Posterior cingulate gyrus (tissue), 11 donors: ENCODE data around the gene TSPAN18.

Source experiments
- DNase-seq, 10 donors: peaks; one replicate each; pipeline versions ENCODE4 v3.0.0 to v3.0.0-alpha.2; 2020 to 2021; ENCODE audit warnings: mixed read lengths in 3 of 10
- intact Hi-C: fragments of 100-400 bp; cut with DNase I; formaldehyde crosslinking; loops from one replicate; pipeline ENCODE4 v1.15.1; 2023

TSPAN18 gene

DNA sequence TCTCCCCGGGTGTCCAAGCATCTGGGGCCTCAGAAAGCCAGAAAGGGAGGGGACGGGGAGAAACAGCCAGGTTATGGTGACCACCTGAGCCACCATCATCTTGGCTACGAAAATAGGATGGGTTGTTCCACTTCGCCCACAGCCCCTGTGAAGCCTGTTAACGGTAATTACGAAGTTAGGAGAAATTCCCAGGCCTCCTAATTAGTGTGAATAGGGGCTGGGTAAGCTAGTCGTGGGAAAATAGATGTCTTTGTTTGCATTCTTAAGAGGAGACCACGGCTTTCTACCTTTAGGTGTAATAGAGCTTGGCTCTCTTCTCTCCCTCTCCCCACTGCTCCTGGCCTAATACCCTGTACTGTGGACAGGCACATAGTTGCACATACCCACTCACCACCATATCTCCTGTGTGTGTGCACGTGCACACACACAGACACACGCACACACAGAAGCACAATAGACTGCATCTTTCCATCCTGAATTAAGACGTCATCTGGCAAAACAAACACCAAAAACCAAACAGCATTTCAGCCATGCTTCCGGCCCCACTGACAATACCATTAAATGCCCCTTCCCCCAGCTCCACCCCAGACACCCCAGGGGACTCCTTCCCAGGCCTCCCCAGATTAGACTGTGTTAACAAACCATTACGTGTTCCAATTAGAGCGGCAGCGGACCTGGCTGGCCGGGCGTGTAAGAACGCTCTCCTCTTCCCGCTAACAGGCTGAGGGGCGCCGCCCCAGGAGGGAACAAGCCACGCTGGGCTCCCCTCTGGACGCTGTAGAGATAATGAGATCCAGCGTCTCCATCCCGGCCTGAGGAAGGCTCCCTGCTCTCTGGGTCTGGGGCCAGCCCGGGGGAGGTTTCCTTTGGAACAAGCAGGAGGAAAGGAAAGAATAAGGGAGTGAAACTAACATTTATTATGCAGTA lies 151.1 kb downstream of the TSPAN18 start:
- intact Hi-C loops: no loop called here
- DNase-seq: peak in 1 of 10 donors; percentile 71

DNA sequence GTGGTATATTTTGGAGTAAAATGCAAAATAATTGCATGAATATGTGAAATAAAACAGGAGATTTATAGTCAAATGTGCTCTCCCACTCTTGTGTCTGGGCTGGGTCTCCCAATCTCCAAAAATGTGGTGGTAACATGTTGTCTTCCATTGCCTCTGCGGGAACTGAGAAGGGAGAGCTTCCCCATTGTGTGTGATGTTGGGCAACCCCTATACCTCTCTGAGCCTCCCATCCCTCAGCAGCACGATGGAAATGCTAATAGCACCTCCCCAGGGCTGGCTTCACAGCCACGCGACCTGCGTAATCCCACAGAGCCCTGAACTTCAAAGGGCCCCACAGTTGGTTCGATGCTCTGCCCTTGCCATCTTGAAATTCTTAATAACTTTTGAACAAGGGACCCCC lies 151.9 kb downstream of the TSPAN18 start:
- intact Hi-C loops: no loop called here
- DNase-seq: peak in 1 of 10 donors; percentile 23

DNA sequence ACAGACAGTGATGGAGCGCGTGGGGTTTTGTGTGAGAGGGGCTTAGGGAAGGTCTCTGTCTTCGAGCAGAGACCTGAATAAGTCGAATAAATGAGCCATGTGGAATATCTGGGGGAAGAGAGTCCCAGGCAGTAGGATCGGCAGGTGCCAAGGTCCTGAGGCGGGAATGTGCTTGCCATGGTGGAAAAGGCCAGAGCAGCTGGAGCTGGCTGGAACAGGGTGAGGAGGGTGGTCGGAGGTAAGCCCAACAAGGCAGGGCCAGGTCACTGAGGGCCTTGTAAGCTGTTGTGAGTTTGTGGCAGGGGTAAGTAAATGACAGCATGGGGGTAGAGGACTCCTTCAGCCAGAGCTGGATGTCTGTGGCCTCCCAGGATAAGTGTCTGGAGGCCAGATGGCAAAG lies 152.7 kb downstream of the TSPAN18 start:
- DNase-seq: peak in 1 of 10 donors; percentile 55
- intact Hi-C loops: no loop called here

DNA sequence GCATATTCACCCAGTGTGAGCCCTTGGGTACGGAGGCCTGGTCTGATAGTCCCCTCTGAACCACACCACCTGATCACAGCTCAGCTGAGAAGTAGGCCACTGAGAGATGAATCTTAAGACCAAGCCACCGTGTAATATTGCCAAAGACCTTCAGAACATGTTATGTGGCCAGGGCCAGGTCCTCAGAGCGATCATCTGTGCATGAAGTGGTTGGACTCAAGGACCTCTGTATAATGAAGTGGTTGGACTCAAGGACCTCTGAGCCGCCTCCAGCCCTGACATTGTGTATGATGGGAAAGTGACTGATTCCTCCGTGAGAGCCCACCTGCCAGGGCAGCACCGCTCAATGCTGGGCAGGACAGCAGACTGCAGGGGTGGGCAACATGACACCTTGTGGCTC lies 153.7 kb downstream of the TSPAN18 start:
- no peak for DNase-seq
- intact Hi-C loops: no loop called here

DNA sequence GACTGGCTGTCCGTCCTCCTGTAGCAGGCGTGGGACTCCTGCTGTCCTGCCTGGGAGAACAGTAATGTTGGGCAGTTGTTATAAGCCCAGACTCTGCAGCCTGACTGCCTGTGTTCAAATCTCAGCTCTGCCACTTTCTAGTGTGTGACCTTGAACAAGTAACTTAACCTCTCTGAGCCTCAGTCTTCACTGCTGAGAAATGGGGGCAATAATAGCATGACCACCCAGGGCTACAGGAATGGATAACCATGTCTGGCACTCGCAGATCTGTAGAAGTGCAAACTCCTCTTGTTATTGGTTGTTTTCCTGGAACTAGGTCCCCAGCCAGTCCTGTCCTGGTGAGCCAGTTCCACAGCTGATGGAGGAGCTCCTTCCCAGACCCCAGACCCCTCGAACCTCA lies 154.2 kb downstream of the TSPAN18 start:
- DNase-seq: no peak
- intact Hi-C loops: no loop called here

DNA sequence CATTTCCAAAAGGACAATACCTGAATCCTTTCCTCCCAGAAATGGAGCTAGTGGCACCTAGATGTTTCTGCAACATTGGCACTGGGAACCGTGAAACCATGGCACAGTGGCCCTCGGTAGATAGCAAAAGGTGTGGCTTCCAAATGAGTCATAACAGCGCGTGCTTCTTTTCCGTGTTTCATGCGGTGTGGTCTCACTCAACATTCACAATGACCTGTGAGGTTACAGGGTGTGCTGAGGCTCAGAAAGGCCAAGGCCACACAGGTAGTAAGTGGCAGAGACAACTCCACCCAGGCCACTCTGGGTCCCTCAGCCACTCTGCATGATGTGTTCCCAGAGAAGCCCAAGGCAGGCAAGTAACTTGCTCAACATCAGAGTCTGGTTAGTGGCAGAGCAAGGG lies 156.5 kb downstream of the TSPAN18 start:
- DNase-seq: no peak
- intact Hi-C loops: no loop called here

DNA sequence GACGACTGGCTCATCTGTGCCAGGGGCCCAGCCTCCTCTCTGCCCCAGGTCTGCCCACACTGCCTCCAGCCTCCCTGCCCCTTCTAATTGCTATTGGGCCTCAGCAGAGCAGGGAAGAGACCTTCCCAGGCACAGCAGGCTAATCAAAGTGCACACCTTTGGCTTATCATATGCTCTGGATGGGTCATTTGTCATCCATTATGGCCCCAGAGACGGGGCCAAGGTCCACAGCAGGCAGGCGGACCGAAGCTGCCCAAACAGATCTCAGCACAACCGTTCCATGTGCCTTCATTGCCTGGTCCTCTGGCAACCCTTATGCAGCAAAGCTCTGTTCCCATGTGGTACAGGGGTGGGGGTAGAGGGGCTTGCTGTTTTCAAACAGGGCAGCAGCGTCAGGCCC lies 157.3 kb downstream of the TSPAN18 start:
- DNase-seq: no peak
- intact Hi-C loops: no loop called here

DNA sequence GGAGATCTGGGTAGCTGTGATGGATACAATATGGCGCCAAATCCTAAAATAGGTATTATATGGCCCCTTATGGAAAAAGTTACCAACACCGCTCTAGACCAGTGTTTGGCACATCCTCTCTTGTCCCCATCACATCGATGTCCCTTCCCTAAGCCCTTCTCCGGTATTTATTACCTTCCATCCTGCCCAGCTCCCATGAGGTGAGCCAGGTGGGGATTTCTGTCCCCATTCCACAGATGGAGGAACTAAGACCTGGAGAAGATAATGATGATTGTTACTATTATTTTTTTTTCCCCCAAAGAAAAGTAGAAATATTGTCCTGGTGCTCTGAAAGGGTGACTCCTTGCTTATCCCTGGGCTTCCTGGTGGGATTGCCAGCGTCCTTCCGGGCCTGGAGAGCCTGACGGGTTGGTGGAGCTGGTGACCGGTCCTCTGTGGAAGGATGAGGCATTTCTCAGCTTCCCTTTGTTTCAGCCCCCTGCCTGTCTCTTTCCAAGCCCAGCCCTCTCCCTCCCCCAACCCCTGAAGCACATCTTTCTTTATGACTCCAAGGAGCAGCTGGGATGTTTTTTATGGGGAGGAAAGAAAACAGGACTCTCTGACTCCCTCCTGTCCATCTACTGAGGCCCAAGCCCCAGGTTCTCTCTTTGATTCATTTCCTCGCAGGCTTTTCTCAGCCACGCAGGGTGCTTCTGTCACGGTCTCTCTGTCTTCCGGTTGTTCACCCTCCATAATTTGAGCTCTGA lies 158.5 kb downstream of the TSPAN18 start:
- intact Hi-C loops: no loop called here
- DNase-seq: no peak

DNA sequence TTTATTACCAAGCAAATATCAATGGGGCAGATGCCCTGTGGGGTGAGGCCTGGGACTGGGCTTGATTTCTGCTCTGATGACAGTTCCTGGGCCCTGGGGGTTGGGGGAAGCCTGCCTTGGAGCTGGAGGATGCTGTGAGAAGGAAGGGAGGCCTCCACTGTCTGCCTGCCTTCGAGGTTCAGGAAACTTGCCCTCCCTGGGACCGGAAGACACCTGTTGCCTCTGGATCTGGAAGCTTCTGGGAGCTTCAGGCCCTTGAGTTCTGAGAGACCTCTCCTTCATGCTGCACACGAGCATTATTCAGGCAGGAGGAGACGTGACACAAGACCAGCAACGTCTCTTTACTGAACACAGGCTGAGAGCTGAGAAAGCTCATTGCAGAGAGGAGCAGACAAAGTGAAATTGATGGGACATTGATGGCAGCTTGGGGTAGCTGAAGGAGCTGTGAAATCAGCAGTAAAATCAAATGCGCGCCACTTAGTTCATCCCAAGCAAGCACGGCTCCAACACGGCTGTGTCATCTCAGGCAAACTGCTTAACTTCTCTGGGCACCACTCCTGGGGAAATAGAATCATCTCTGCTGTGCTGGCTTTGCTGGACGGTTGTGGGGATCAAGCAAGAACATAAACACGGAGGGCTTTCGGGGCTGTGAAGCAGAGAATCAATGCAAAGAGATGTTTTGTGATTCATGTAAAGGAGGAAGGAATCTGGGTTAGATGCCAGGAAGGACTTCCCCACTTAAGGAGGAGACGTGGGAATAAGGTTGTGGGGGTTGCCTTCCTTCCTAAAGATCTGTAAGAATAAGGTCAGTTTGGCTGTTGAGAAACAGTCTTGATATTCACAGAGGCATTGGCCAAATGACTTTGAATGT lies 159.4 kb downstream of the TSPAN18 start:
- intact Hi-C loops: no loop called here
- DNase-seq: no peak

DNA sequence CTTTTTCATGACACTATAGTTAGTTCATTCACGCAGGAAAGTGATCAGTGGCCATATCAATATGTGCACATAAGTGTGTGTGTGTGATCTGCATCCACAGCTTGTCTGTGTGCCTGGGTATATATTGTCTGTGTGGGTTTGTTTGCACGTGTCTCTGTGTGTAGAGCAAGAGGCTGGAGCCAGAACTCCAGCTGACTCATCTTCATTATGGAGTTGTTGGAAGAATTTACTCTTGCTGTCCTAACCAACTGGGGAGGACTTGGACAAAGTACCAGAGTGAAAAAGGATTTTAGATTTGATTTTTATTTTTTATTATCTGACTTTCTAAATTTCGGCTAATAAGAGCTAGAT lies 160.0 kb downstream of the TSPAN18 start:
- intact Hi-C loops: no loop called here
- no peak for DNase-seq

DNA sequence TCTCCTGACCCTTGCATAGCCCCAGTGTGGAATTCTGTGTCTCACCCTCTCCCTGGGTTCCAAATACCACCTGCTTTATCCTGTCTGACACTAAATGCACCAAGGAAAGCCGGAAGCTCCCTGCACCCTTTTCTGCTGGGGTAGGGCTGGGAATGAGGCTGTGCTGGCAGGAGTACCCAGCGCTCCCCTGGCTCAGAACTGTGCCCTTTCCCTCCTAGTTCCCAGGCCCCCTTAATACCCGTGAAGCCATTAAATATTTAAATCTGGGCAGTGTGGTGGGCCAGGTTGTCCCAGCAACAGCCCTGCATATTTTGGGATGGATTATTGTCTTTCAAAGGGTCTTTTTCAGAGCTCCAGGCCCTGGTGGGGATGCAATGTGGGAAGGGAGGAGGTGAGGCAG lies 160.9 kb downstream of the TSPAN18 start:
- DNase-seq: no peak
- intact Hi-C loops: no loop called here

DNA sequence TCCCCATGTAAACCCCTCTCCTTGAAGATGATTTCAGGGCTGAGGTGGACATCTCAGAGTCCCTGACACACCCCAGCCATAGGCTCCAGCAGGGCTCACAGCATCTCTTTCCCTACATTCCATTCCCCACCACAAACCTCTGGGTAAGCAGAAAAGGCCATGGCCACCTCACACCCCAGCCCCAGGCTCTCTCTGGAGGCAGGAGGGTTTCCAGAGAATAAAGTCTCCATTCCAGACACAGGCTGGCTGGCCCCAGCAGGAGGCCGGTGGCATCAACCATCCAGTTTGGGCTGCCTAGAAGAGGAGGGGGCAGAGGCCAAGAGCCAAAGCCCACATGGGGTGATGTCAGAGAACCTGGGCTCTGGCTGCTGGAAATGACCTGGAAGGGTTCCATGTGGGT lies 162.5 kb downstream of the TSPAN18 start:
- intact Hi-C loops: no loop called here
- peak in 1 of 10 donors; percentile 39 for DNase-seq

DNA sequence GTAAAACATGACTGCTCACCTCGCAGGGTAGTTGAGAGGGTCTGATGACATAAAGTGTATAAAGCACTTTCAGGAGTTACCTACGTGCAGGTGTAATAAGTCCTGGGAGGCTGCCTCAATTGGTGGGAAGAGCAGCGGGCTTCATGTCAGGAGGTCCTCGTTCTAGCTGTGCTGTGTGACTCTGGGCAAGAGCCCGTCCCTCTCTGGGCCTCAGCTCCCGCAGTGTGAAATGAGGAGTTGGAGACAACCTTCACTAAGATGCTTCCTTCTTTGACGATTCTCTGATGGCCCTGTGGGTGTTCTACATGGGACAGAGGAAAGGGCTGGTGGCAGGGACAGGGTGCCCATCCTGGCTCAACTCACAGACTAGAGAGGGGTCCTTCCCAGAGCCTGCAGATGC lies 166.1 kb downstream of the TSPAN18 start:
- DNase-seq: no peak
- intact Hi-C loops: loop anchor here (5.0 kb wide), 1 partner anchor 166 kb away; the partner anchor contains the start of gene TSPAN18

DNA sequence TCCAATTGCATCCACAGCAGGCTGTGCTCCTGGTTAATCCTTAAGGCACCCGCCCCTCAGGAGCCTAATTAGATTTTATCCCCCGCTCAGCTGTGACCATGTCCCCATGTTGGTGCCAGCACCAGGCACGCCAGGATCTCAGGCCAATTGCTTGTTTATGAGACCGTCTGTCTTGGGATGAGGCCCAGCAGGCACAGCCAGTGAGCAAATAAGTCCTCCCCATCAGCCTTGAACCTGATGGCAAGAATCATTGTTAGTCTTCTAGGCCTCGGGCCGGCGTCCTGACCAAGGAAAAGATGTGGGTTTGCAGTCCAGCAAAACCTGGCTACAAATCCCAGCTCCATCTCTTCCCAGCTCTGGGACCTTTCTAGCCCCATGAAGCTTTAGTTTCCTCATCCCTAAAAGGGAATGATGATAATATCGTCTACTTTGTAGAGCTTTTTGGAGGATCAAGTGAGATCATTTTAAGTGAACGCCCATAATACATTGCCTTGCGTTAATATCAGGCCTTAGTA lies 166.6 kb downstream of the TSPAN18 start:
- intact Hi-C loops: loop anchor here (5.0 kb wide), 1 partner anchor 166 kb away; the partner anchor contains the start of gene TSPAN18
- peak in 9 of 10 donors; percentile 11 to 88 (median 47) for DNase-seq

DNA sequence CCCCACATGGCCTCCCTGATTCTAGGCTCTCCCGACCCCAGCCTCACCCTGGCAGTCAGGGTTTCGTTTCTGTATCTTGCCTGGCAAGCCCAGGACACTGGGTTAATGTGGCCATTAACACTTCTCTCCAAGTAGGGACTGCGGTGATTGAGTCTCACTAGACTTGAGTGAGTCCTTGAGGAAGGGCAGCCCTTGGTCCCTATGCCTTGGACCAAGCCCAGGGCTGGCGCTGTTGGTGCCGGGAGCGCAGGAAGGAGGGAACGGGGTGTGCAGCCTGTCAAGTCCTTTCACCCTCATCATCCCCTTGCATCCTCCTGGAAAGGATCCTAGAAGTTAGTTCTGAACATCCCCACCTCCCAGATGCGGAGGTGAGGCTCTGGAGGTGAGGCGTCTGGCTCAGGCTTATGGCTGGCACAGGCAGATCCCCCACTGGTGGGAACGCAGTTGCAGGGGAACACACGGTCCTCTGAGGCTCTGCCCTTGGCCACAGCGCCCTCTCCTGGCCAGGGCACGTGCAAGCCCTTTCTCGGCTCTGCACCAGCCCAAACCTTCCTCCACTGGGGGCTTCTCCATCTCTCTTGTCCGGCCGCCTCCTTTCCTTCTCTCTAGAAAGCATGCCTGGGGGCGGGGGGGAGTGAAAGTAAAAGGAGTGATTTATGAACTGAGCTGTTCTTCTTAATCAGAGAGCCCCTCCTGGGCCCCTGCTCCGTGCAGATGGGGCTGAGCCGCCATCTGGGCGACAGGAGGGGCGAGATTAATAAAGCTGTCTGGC lies 167.3 kb downstream of the TSPAN18 start:
- peak in 9 of 10 donors; percentile 40 to 96 (median 70) for DNase-seq
- intact Hi-C loops: loop anchor here (1.0 to 5.0 kb wide), 2 partner anchors 167 to 273 kb away; partner anchors contain the start of gene TSPAN18

DNA sequence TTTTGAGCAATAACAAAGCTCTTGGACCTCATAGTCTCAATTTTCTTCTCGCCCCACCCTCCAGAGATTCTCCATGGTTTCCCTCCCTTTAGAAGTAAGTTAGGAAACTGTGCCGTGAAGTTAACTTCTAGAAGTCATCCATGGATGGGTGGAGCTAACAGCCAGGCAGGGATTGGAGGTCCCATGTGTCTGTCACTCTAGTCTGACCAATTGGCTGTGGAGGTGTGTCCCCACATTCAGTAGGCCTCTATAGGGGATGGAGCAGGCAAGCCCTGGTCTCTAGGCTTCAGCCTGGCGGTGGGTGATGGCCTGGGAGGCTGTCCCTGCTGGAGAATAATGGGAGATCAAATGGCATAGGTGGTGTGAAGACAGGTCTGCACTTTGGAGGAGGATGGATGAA lies 173.2 kb downstream of the TSPAN18 start:
- DNase-seq: no peak
- intact Hi-C loops: no loop called here

DNA sequence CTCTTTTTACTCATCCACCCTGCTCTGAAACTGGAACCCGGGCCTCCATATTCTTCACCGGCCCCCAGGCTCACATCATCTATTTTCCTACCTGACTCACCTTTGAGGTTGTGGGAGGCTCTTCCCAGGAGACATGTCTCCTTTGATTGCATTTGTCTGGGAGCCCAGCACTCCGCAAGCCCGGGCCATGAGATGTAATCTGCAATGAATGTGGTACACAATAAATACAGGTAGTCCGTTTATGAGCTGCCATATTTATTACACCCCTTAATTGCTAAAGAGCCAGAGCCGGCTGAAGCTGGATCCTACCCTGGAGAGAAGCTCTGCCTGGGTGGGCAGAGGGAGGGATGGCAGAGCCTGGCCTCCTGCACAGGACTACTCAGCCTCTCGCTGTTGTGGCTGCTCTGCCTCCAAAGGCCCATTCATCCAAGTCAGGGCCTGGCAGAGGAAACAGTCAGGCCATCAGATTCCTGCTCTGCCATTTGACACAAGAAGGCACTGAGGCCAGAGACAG lies 174.4 kb downstream of the TSPAN18 start:
- DNase-seq: no peak
- intact Hi-C loops: no loop called here

DNA sequence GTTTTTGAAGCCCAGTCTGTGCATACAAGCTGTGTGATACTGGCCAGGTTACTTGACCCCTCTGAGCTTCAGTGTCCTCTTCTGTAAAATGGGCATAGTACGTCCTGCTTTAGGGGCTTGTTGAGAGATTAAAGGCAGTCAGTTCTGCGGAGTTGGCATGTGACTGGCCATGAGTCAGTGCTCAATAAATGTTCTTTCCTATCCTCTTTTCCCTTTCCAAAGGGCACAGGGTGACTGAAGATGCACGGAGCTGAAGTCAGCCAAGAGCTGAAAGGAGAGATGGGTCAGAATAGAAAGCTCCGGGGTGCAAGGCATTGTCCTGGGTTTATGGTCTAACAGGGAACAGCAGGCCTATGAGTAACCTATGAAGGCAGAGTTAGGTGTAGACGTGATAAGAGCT lies 175.0 kb downstream of the TSPAN18 start:
- intact Hi-C loops: no loop called here
- no peak for DNase-seq

DNA sequence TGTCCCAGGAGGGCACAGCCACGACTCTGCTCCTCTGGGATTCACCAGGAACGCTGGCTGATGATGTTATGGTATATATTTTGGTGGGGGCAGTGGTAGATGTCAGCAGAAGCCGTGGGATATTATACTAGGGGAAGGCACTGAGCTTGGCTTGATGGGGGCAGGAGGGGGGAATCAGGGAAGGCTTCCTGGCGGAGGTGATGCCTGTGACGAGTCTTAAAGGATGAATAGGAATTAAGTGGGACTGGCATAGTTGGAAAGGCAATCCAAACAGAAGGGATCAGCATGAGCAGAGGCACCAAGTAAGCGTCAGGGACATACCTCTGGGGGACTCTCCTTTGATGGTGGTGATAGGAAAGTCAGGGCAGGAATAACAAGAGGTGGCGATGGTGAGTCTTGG lies 176.3 kb downstream of the TSPAN18 start:
- intact Hi-C loops: no loop called here
- DNase-seq: no peak
